ENCODE measurements around the gene CTDSP1.

Gene CTDSP1

GRCh38 chr2:218447072-218447471, 47.4 kb downstream of the CTDSP1 start:
- no peaks in the 10 kb centered on the region for H3K4me1 ChIP-seq (ENCODE audit: insufficient read depth, insufficient read length)
- peaks cover 43% of the 10 kb centered on the region for H3K36me3 ChIP-seq (ENCODE audit: insufficient read depth, insufficient read length, low read length)

GRCh38 chr2:218448934-218449333, 49.3 kb downstream of the CTDSP1 start:
- peaks cover 55% of the 10 kb centered on the region for H3K36me3 ChIP-seq (ENCODE audit: insufficient read depth, insufficient read length, low read length)
- H3K9ac ChIP-seq (ENCODE audit: insufficient read length, low read depth): no peak overlapping the region
- no peak for DNase-seq (ENCODE audit: low read depth, low spot score)
- no peaks in the 10 kb centered on the region for H3K9me3 ChIP-seq (ENCODE audit: insufficient read depth, low read length)
- no peak for TF ChIP-seq YY1 (IDR thresholded peaks at IDR 0.05; ENCODE audit: insufficient read depth, insufficient read length)
- TF ChIP-seq ZNF274 (IDR thresholded peaks at IDR 0.05; ENCODE audit: low read depth, low read length): no peak
- no peak for TF ChIP-seq SUZ12 (IDR thresholded peaks at IDR 0.05; ENCODE audit: extremely low read depth, insufficient read depth, insufficient read length)
- H3K4me1 ChIP-seq (ENCODE audit: insufficient read depth, insufficient read length): no peaks in the 10 kb centered on the region
- no peaks in the 10 kb centered on the region for H3K27me3 ChIP-seq (ENCODE audit: insufficient read depth, insufficient read length)
- H3K4me3 ChIP-seq (ENCODE audit: insufficient read length, low read depth): no peak overlapping the region

More at GRCh38 chr2:218447072-218447471, 47.4 kb downstream of the CTDSP1 start:
- Histone ChIP-seq H3K9me3 (ENCODE audit: insufficient read depth, low read length) (no peaks in the 10 kb centered on the region), H3K27me3 (ENCODE audit: insufficient read depth, insufficient read length) (no peaks in the 10 kb centered on the region), H3K9ac (ENCODE audit: insufficient read length, low read depth) (no peak overlapping the region), H3K4me3 (ENCODE audit: insufficient read length, low read depth) (no peak overlapping the region)
- TF ChIP-seq SUZ12 (IDR thresholded peaks at IDR 0.05; ENCODE audit: extremely low read depth, insufficient read depth, insufficient read length) (no peak), ZNF274 (IDR thresholded peaks at IDR 0.05; ENCODE audit: low read depth, low read length) (no peak), YY1 (IDR thresholded peaks at IDR 0.05; ENCODE audit: insufficient read depth, insufficient read length) (no peak)
- DNase-seq (ENCODE audit: low read depth, low spot score): no peak

- no peak overlapping the region for H3K9ac ChIP-seq (ENCODE audit: insufficient read length, low read depth)
- peaks cover 71% of the 10 kb centered on the region for H3K36me3 ChIP-seq (ENCODE audit: insufficient read depth, insufficient read length, low read length)
- H3K4me3 ChIP-seq (ENCODE audit: insufficient read length, low read depth): no peak overlapping the region
- H3K4me1 ChIP-seq (ENCODE audit: insufficient read depth, insufficient read length): no peaks in the 10 kb centered on the region
- peaks cover 22% of the 10 kb centered on the region for H3K9me3 ChIP-seq (ENCODE audit: insufficient read depth, low read length)
- TF ChIP-seq ZNF274 (IDR thresholded peaks at IDR 0.05; ENCODE audit: low read depth, low read length): no peak
- no peak for TF ChIP-seq YY1 (IDR thresholded peaks at IDR 0.05; ENCODE audit: insufficient read depth, insufficient read length)
- no peak for TF ChIP-seq SUZ12 (IDR thresholded peaks at IDR 0.05; ENCODE audit: extremely low read depth, insufficient read depth, insufficient read length)
- no peak for DNase-seq (ENCODE audit: low read depth, low spot score)
- no peaks in the 10 kb centered on the region for H3K27me3 ChIP-seq (ENCODE audit: insufficient read depth, insufficient read length)
Measured at GRCh38 chr2:218452079-218452478, 52.4 kb downstream of the CTDSP1 start.

Data from NT2/D1 (cell line).